HepG2 (cell line): ENCODE results near the gene TNFSF12. TPM values are rescaled to one million over a fixed set of nuclear protein-coding genes. Genes with fewer than 3 reads are reported as not detected.

Experiments used
- ETV6 ChIP-seq: sonication (generic); formaldehyde crosslinking; conservative IDR thresholded peaks from 2 replicates; pipeline ENCODE4 v1.4.0; 2020; ENCODE audit warnings: missing genetic modification reagents
- LCORL ChIP-seq, 2 experiments: fragments of 450-650 bp in 1 of 2; sonication (generic) in 1 of 2; formaldehyde crosslinking in 1 of 2; IDR thresholded peaks; 2 replicates each; pipeline versions ENCODE4 v1.5.0 to v1.6.1; 2017 to 2020; ENCODE audit warnings: antibody characterized with exemption in 1 of 2, missing genetic modification reagents in 1 of 2
- MNT ChIP-seq: fragments of 450-650 bp; IDR thresholded peaks from 2 replicates; pipeline ENCODE4 v1.6.1; 2016
- PHF8 ChIP-seq: sonication (generic); formaldehyde crosslinking; IDR thresholded peaks from 2 replicates; pipeline ENCODE4 v1.5.0; 2020; ENCODE audit warnings: missing genetic modification reagents
- SIX4 ChIP-seq: sonication (generic); formaldehyde crosslinking; IDR thresholded peaks from 2 replicates; pipeline ENCODE4 v1.4.0; 2020; ENCODE audit warnings: missing genetic modification reagents
- ZBTB7A ChIP-seq: sonication (generic); formaldehyde crosslinking; IDR thresholded peaks from 2 replicates; pipeline ENCODE4 v1.8.0; 2022; ENCODE audit warnings: mild to moderate bottlenecking, missing genetic modification reagents
- ZC3H4 ChIP-seq: sonication (generic); formaldehyde crosslinking; IDR thresholded peaks from 2 replicates; pipeline ENCODE4 v1.4.0; 2020; ENCODE audit warnings: missing genetic modification reagents, borderline replicate concordance
- ZFX ChIP-seq: sonication (generic); formaldehyde crosslinking; IDR thresholded peaks from 2 replicates; pipeline ENCODE4 v1.4.0; 2020; ENCODE audit warnings: mild to moderate bottlenecking, low read depth, missing genetic modification reagents, moderate library complexity
- ZNF431 ChIP-seq: sonication (generic); formaldehyde crosslinking; IDR thresholded peaks from 2 replicates; pipeline ENCODE4 v1.9.0; 2022; ENCODE audit warnings: missing genetic modification reagents, low read depth, mild to moderate bottlenecking, borderline replicate concordance
- ZNF468 ChIP-seq: sonication (generic); formaldehyde crosslinking; IDR thresholded peaks from 2 replicates; pipeline ENCODE4 v1.8.0; 2022; ENCODE audit warnings: mild to moderate bottlenecking, moderate library complexity, missing genetic modification reagents
- ZNF513 ChIP-seq: sonication (generic); formaldehyde crosslinking; conservative IDR thresholded peaks from 2 replicates; pipeline ENCODE4 v1.5.0; 2020; ENCODE audit warnings: missing genetic modification reagents
- ZNF773 ChIP-seq: sonication (generic); formaldehyde crosslinking; IDR thresholded peaks from 2 replicates; pipeline ENCODE4 v1.4.0; 2020; ENCODE audit warnings: missing genetic modification reagents, borderline replicate concordance
- polyA plus RNA-seq, 8 experiments: library from polyadenylated mRNA; depleted of rRNA in 3 of 8; stranded (reverse) in 7 of 8; unstranded in 1 of 8; fragments of >200 nt; fragmentation: Illumina TruSeq in 4 of 8; extraction: Trizol in 4 of 8; gene quantifications; 2 replicates each; pipeline versions ENCODE4 v1.2.1 to v1.2.3, GENCODE V29; 2011 to 2016; ENCODE audit warnings: low read depth in 4 of 8, missing spikeins in 1 of 8, mixed read lengths in 1 of 8; ENCODE audit not compliant: insufficient read depth in 1 of 8
- total RNA-seq, 5 experiments: library from RNA; depleted of rRNA; stranded (reverse); fragments of >200 nt; fragmentation: Illumina TruSeq; extraction: Trizol; gene quantifications; 2 replicates each; pipeline ENCODE4 v1.2.3, GENCODE V29; 2016; ENCODE audit warnings: low read depth in 1 of 5
- TF ChIP-seq, protein P1 (sequence below): sonication (generic); formaldehyde crosslinking; IDR thresholded peaks from 2 replicates; pipeline ENCODE4 v1.5.0; 2020; ENCODE audit warnings: mild to moderate bottlenecking, missing genetic modification reagents, borderline replicate concordance
- TF ChIP-seq, protein P2 (sequence below): sonication (generic); formaldehyde crosslinking; IDR thresholded peaks from 2 replicates; pipeline ENCODE4 v1.4.0; 2020; ENCODE audit warnings: mild to moderate bottlenecking, missing genetic modification reagents

The TNFSF12 gene
- total and polyA plus RNA-seq, 2 of the 13 experiments (the other 11 are each of a cell fraction or from before 2014, with no cell fraction given): 0.93 to 7.2 TPM

- TF ChIP-seq, protein P1, sequence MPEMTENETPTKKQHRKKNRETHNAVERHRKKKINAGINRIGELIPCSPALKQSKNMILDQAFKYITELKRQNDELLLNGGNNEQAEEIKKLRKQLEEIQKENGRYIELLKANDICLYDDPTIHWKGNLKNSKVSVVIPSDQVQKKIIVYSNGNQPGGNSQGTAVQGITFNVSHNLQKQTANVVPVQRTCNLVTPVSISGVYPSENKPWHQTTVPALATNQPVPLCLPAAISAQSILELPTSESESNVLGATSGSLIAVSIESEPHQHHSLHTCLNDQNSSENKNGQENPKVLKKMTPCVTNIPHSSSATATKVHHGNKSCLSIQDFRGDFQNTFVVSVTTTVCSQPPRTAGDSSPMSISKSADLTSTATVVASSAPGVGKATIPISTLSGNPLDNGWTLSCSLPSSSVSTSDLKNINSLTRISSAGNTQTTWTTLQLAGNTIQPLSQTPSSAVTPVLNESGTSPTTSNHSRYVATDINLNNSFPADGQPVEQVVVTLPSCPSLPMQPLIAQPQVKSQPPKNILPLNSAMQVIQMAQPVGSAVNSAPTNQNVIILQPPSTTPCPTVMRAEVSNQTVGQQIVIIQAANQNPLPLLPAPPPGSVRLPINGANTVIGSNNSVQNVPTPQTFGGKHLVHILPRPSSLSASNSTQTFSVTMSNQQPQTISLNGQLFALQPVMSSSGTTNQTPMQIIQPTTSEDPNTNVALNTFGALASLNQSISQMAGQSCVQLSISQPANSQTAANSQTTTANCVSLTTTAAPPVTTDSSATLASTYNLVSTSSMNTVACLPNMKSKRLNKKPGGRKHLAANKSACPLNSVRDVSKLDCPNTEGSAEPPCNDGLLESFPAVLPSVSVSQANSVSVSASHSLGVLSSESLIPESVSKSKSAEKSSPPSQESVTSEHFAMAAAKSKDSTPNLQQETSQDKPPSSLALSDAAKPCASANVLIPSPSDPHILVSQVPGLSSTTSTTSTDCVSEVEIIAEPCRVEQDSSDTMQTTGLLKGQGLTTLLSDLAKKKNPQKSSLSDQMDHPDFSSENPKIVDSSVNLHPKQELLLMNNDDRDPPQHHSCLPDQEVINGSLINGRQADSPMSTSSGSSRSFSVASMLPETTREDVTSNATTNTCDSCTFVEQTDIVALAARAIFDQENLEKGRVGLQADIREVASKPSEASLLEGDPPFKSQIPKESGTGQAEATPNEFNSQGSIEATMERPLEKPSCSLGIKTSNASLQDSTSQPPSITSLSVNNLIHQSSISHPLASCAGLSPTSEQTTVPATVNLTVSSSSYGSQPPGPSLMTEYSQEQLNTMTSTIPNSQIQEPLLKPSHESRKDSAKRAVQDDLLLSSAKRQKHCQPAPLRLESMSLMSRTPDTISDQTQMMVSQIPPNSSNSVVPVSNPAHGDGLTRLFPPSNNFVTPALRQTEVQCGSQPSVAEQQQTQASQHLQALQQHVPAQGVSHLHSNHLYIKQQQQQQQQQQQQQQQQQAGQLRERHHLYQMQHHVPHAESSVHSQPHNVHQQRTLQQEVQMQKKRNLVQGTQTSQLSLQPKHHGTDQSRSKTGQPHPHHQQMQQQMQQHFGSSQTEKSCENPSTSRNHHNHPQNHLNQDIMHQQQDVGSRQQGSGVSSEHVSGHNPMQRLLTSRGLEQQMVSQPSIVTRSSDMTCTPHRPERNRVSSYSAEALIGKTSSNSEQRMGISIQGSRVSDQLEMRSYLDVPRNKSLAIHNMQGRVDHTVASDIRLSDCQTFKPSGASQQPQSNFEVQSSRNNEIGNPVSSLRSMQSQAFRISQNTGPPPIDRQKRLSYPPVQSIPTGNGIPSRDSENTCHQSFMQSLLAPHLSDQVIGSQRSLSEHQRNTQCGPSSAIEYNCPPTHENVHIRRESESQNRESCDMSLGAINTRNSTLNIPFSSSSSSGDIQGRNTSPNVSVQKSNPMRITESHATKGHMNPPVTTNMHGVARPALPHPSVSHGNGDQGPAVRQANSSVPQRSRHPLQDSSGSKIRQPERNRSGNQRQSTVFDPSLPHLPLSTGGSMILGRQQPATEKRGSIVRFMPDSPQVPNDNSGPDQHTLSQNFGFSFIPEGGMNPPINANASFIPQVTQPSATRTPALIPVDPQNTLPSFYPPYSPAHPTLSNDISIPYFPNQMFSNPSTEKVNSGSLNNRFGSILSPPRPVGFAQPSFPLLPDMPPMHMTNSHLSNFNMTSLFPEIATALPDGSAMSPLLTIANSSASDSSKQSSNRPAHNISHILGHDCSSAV (CRISPR knock-in tag): no peak
- TF ChIP-seq SIX4 (no peak), LCORL (IDR thresholded peaks at IDR 0.05) (no peak), LCORL (CRISPR knock-in tag; IDR thresholded peaks at IDR 0.05) (no peak; the same call in 1 of the 2 replicates), ZNF468 (CRISPR knock-in tag) (no peak), ZBTB7A (CRISPR knock-in tag) (0 out of 2 replicates have a peak, but pooled peaks have one; percentile 53), MNT (no peak), ETV6 (CRISPR knock-in tag) (no peak), ZC3H4 (CRISPR knock-in tag) (no peak), ZFX (CRISPR knock-in tag) (peak; percentile 68), ZNF431 (CRISPR knock-in tag) (no peak), ZNF513 (no peak), PHF8 (CRISPR knock-in tag) (peak; percentile 34; the same call in 1 of the 2 replicates), ZNF773 (CRISPR knock-in tag) (no peak)
- TF ChIP-seq, protein P2, sequence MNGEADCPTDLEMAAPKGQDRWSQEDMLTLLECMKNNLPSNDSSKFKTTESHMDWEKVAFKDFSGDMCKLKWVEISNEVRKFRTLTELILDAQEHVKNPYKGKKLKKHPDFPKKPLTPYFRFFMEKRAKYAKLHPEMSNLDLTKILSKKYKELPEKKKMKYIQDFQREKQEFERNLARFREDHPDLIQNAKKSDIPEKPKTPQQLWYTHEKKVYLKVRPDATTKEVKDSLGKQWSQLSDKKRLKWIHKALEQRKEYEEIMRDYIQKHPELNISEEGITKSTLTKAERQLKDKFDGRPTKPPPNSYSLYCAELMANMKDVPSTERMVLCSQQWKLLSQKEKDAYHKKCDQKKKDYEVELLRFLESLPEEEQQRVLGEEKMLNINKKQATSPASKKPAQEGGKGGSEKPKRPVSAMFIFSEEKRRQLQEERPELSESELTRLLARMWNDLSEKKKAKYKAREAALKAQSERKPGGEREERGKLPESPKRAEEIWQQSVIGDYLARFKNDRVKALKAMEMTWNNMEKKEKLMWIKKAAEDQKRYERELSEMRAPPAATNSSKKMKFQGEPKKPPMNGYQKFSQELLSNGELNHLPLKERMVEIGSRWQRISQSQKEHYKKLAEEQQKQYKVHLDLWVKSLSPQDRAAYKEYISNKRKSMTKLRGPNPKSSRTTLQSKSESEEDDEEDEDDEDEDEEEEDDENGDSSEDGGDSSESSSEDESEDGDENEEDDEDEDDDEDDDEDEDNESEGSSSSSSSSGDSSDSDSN (CRISPR knock-in tag): no peak
Measured at GRCh38 chr17:7560172-7561027, 11.5 kb downstream of the TNFSF12 start (continued).
